HEK293T (cell line): Measurements from ENCODE around the gene SLC49A3.
A peak's percentile ranks its signal among the peaks of the same experiment; 100 is the strongest.
"Not testable (repeated sequence)": the region's sequence is repeated elsewhere in the genome, so short reads cannot be mapped to it uniquely, and the experiment has no call there.

ENCODE experiments used
- CTCF ChIA-PET: fragments of 350-600 bp; formaldehyde crosslinking; extraction: SDS; loops from one replicate; lab custom pipeline; 2021; ENCODE audit warnings: antibody characterized with exemption, inconsistent platforms; lab: Yijun Ruan, JAX
- POLR2A ChIA-PET: fragments of 350-600 bp; formaldehyde crosslinking; extraction: SDS; loops from one replicate; lab custom pipeline; 2020; ENCODE audit warnings: antibody characterized with exemption, inconsistent platforms; lab: Yijun Ruan, JAX
- DNase-seq: peaks from one replicate; pipeline ENCODE4 v3.0.0; 2012; ENCODE audit warnings: mixed read lengths; ENCODE audit errors: extremely low spot score
- ARNT ChIP-seq: fragments of 450-650 bp; IDR thresholded peaks from 2 replicates; pipeline ENCODE4 v1.6.1; 2017; ENCODE audit warnings: mild to moderate bottlenecking
- BHLHE40 ChIP-seq: fragments of 450-650 bp; IDR thresholded peaks from 2 replicates; pipeline ENCODE4 v1.6.1; 2016; ENCODE audit warnings: mild to moderate bottlenecking, moderate library complexity, borderline replicate concordance
- CTBP1 ChIP-seq: fragments of 450-650 bp; IDR thresholded peaks from 2 replicates; pipeline ENCODE4 v1.6.1; 2016; ENCODE audit warnings: borderline replicate concordance
- ELF4 ChIP-seq: fragments of 450-650 bp; IDR thresholded peaks from 2 replicates; pipeline ENCODE4 v1.6.1; 2017; ENCODE audit warnings: antibody characterized with exemption
- FOXA1 ChIP-seq: fragments of 450-650 bp; IDR thresholded peaks from 2 replicates; pipeline ENCODE4 v1.6.1; 2016; ENCODE audit warnings: mild to moderate bottlenecking
- FOXK2 ChIP-seq: fragments of 450-650 bp; IDR thresholded peaks from 2 replicates; pipeline ENCODE4 v1.6.1; 2016; ENCODE audit warnings: mild to moderate bottlenecking
- FOXM1 ChIP-seq: fragments of 450-650 bp; IDR thresholded peaks from 2 replicates; pipeline ENCODE4 v1.6.1; 2017; ENCODE audit warnings: mild to moderate bottlenecking, borderline replicate concordance
- HDGF ChIP-seq: fragments of 450-650 bp; IDR thresholded peaks from 2 replicates; pipeline ENCODE4 v1.6.1; 2017; ENCODE audit warnings: antibody characterized with exemption, borderline replicate concordance
- L3MBTL2 ChIP-seq: fragments of 450-650 bp; conservative IDR thresholded peaks from 2 replicates; pipeline ENCODE4 v1.6.1; 2016; ENCODE audit warnings: mild to moderate bottlenecking
- LEF1 ChIP-seq: fragments of 450-650 bp; IDR thresholded peaks from 2 replicates; pipeline ENCODE4 v1.6.1; 2017; ENCODE audit warnings: mild to moderate bottlenecking, borderline replicate concordance
- NFRKB ChIP-seq: fragments of 450-650 bp; IDR thresholded peaks from 2 replicates; pipeline ENCODE4 v1.6.1; 2016; ENCODE audit warnings: mild to moderate bottlenecking, moderate library complexity
- PKNOX1 ChIP-seq: fragments of 450-650 bp; IDR thresholded peaks from 2 replicates; pipeline ENCODE4 v1.6.1; 2016
- SP1 ChIP-seq: fragments of 450-650 bp; IDR thresholded peaks from 2 replicates; pipeline ENCODE4 v1.6.1; 2017
- SUZ12 ChIP-seq: fragments of 450-650 bp; IDR thresholded peaks from 2 replicates; pipeline ENCODE4 v1.6.1; 2016; ENCODE audit warnings: mild to moderate bottlenecking
- TARDBP ChIP-seq: fragments of 450-650 bp; IDR thresholded peaks from 2 replicates; pipeline ENCODE4 v1.6.1; 2016
- ZNF384 ChIP-seq: fragments of 450-650 bp; IDR thresholded peaks from 2 replicates; pipeline ENCODE4 v1.6.1; 2016

SLC49A3 gene

GRCh38 chr4:675036-675882 is 13.7 kb downstream of the SLC49A3 start:
- TF ChIP-seq BHLHE40: no peak
- no peak for TF ChIP-seq ARNT
- 0 out of 2 replicates have a peak, but pooled peaks have one; percentile 62 for TF ChIP-seq HDGF
- no peak for TF ChIP-seq FOXA1
- no peak for DNase-seq
- POLR2A ChIA-PET: interaction anchor here (1.1 to 2.0 kb wide), 5 partner anchors 9 to 91 kb away, joined by 4 to 9 read pairs (median 4); no protein-coding TSS in a partner anchor
- CTCF ChIA-PET: interaction anchor here (1.0 kb wide), 1 partner anchor 9 kb away, joined by 5 read pairs; no protein-coding TSS in a partner anchor

- ChIA-PET CTCF (interaction anchor here (0.6 to 1.0 kb wide), 2 partner anchors 9 to 70 kb away, joined by 3 to 4 read pairs; no protein-coding TSS in a partner anchor), POLR2A (interaction anchor here (0.6 to 2.0 kb wide), 15 partner anchors 10 to 271 kb away, joined by 3 to 9 read pairs (median 4); no protein-coding TSS in a partner anchor)
- peak; percentile 100 for DNase-seq
- no peak for TF ChIP-seq FOXK2
- no peak for TF ChIP-seq BHLHE40
- TF ChIP-seq HDGF: no peak
- no peak for TF ChIP-seq NFRKB
- TF ChIP-seq ZNF384: no peak
- no peak for TF ChIP-seq TARDBP
- no peak for TF ChIP-seq SUZ12
- no peak for TF ChIP-seq ELF4
- no peak; the same call in 1 of the 2 replicates for TF ChIP-seq L3MBTL2
- no peak for TF ChIP-seq PKNOX1
- no peak for TF ChIP-seq CTBP1
- no peak for TF ChIP-seq LEF1
- no peak for TF ChIP-seq SP1
Measured at GRCh38 chr4:674172-675035, 14.5 kb downstream of the SLC49A3 start, which contains the start of the genes ATP5ME and MYL5. Gene ATP5ME (minus strand): TSS chr4:674276. CDS start chr4:674247, 29 bp downstream. Gene MYL5 (plus strand): TSS chr4:674542. CDS start chr4:678027, 3,485 bp downstream.

- TF ChIP-seq L3MBTL2: peak; percentile 68
- TF ChIP-seq BHLHE40: no peak
- DNase-seq: peak; percentile 51
- POLR2A ChIA-PET: interaction anchor here (0.8 to 2.0 kb wide), 6 partner anchors 11 to 270 kb away, joined by 3 to 7 read pairs (median 3); no protein-coding TSS in a partner anchor
- CTCF ChIA-PET: interaction anchor here (0.6 to 1.0 kb wide), 2 partner anchors 10 to 69 kb away, joined by 3 to 4 read pairs; no protein-coding TSS in a partner anchor
Measured at GRCh38 chr4:673349-674091, 15.4 kb downstream of the SLC49A3 start.

- no peak for DNase-seq
- TF ChIP-seq FOXM1 (no peak), BHLHE40 (no peak), CTBP1 (no peak), FOXK2 (no peak), TARDBP (no peak), ARNT (no peak), SUZ12 (no peak), HDGF (no peak), NFRKB (no peak), L3MBTL2 (no peak), ELF4 (no peak)
- ChIA-PET POLR2A (interaction anchor here (0.7 kb wide), 1 partner anchor 120 kb away, joined by 3 read pairs; no protein-coding TSS in a partner anchor), CTCF (no interaction called here)
Measured at GRCh38 chr4:671769-672168, 17.2 kb downstream of the SLC49A3 start.

GRCh38 chr4:669806-670559 is 19.0 kb downstream of the SLC49A3 start:
- CTCF ChIA-PET, POLR2A ChIA-PET, DNase-seq: not testable (repeated sequence)

GRCh38 chr4:668219-668618 is 20.7 kb downstream of the SLC49A3 start:
- DNase-seq, CTCF ChIA-PET, POLR2A ChIA-PET: not testable (repeated sequence)

GRCh38 chr4:667545-667925 is 21.4 kb downstream of the SLC49A3 start:
- TF ChIP-seq ELF4 (no peak), HDGF (no peak), NFRKB (no peak)
- POLR2A ChIA-PET: no interaction called here
- no peak for DNase-seq
- CTCF ChIA-PET: no interaction called here
